Measurements from ENCODE around the gene TMEM51. TPM values are rescaled to one million over a fixed set of nuclear protein-coding genes. Genes with fewer than 3 reads are reported as not detected.

TMEM51 gene
- total RNA-seq, 1 donor from 2014 or later, result 0.81 TPM

DNA sequence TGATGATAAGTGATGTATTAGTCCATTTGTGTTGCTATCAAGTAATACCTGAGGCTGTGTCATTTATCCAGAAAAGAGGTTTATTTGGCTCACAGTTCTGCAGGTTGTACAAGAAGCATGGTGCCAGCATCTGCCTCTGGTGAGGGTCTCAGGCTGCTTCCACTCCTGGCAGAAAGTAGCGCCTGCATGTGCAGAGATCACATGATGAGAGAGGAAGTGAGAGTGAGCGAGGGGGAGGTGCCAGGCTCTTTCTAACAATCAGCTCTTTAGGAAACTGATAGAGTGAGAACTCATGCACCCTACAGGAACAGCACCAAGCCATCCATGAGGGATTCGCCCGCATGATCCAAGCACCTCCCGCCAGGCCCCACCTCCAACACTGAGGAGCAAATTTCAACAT lies 91.3 kb downstream of the TMEM51 start:
- peaks cover 62% of the 10 kb centered on the region for H3K27me3 Mint-ChIP-seq (ENCODE audit: unreplicated experiment)
- H3K9me3 Mint-ChIP-seq (ENCODE audit: unreplicated experiment), result no peaks in the 10 kb centered on the region
- H3K27ac Mint-ChIP-seq (ENCODE audit: unreplicated experiment), result no peak overlapping the region
- TF ChIP-seq CTCF (IDR thresholded peaks at IDR 0.05), result no peak
- no peaks in the 10 kb centered on the region for H3K36me3 Mint-ChIP-seq (ENCODE audit: unreplicated experiment)
- no peak for DNase-seq (ENCODE audit: extremely low spot score, unreplicated experiment)
- peaks cover 7% of the 10 kb centered on the region for H3K4me1 Mint-ChIP-seq (ENCODE audit: unreplicated experiment)
- no peak overlapping the region for H3K4me3 Mint-ChIP-seq (ENCODE audit: unreplicated experiment)

- no peak overlapping the region for H3K4me3 Mint-ChIP-seq (ENCODE audit: unreplicated experiment)
- no peak for DNase-seq (ENCODE audit: extremely low spot score, unreplicated experiment)
- peaks cover 7% of the 10 kb centered on the region for H3K4me1 Mint-ChIP-seq (ENCODE audit: unreplicated experiment)
- no peaks in the 10 kb centered on the region for H3K9me3 Mint-ChIP-seq (ENCODE audit: unreplicated experiment)
- peaks cover 72% of the 10 kb centered on the region for H3K27me3 Mint-ChIP-seq (ENCODE audit: unreplicated experiment)
- no peak for TF ChIP-seq CTCF (IDR thresholded peaks at IDR 0.05)
- no peaks in the 10 kb centered on the region for H3K36me3 Mint-ChIP-seq (ENCODE audit: unreplicated experiment)
- no peak overlapping the region for H3K27ac Mint-ChIP-seq (ENCODE audit: unreplicated experiment)
Measured at GRCh38 chr1:15245593-15246360, 92.2 kb downstream of the TMEM51 start.

DNA sequence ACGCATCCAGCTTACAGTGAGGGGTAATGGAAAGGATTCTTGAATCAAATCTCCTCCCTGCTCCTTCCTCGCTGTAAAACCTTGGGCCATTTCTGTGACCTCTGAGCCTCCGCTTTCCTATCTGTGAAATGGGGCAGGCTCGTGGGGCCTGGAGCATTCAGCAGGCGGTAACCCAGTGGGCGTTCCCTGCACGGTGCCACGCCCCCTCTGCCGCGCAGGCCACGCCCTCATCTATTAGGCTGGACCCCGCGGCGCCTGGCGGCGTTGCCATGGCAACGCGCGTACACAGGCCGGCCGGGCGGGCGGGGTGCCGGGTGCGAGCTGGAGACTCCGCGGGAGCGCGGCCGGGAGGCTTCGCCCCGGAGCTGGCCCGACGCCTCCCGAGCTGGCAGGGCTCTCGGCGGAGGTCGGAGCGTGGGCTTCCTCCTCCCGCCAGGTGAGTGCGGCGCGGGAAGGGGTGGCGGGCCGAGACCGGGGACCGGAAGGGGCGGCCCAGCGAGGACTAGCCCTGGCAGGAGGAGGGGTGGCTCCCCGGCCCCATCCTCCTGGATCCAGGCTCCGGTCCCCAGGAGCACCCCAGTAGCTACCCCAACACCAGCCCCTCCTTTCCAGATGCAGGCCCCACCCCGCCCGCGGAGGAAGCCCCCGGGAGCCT lies 93.5 kb downstream of the TMEM51 start, which contains the start of gene FHAD1:
Gene FHAD1 (plus strand): TSS at position 264 of the 655 bp plus-strand sequence. CDS start 4,562 bp downstream, outside the sequence.
- H3K27me3 Mint-ChIP-seq (ENCODE audit: unreplicated experiment), result peaks cover 76% of the 10 kb centered on the region
- H3K4me3 Mint-ChIP-seq (ENCODE audit: unreplicated experiment), result peak within 1 kb of the TSS; percentile 61
- no peaks in the 10 kb centered on the region for H3K9me3 Mint-ChIP-seq (ENCODE audit: unreplicated experiment)
- peaks cover 7% of the 10 kb centered on the region for H3K4me1 Mint-ChIP-seq (ENCODE audit: unreplicated experiment)
- no peak for TF ChIP-seq CTCF (IDR thresholded peaks at IDR 0.05)
- peak within 1 kb of the TSS; percentile 45 for H3K27ac Mint-ChIP-seq (ENCODE audit: unreplicated experiment)
- no peaks in the 10 kb centered on the region for H3K36me3 Mint-ChIP-seq (ENCODE audit: unreplicated experiment)
- DNase-seq (ENCODE audit: extremely low spot score, unreplicated experiment), result no peak

- no peak for TF ChIP-seq CTCF (IDR thresholded peaks at IDR 0.05)
- no peaks in the 10 kb centered on the region for H3K9me3 Mint-ChIP-seq (ENCODE audit: unreplicated experiment)
- no peak for DNase-seq (ENCODE audit: extremely low spot score, unreplicated experiment)
- peaks cover 7% of the 10 kb centered on the region for H3K4me1 Mint-ChIP-seq (ENCODE audit: unreplicated experiment)
- no peaks in the 10 kb centered on the region for H3K36me3 Mint-ChIP-seq (ENCODE audit: unreplicated experiment)
- no peak overlapping the region for H3K4me3 Mint-ChIP-seq (ENCODE audit: unreplicated experiment)
- peaks cover 80% of the 10 kb centered on the region for H3K27me3 Mint-ChIP-seq (ENCODE audit: unreplicated experiment)
- H3K27ac Mint-ChIP-seq (ENCODE audit: unreplicated experiment), result no peak overlapping the region
Measured at GRCh38 chr1:15248216-15248615, 94.7 kb downstream of the TMEM51 start.

- H3K36me3 Mint-ChIP-seq (ENCODE audit: unreplicated experiment), result no peaks in the 10 kb centered on the region
Measured at GRCh38 chr1:15249081-15249480, 95.5 kb downstream of the TMEM51 start.

More at GRCh38 chr1:15249081-15249480, 95.5 kb downstream of the TMEM51 start:
- no peak overlapping the region for H3K27ac Mint-ChIP-seq (ENCODE audit: unreplicated experiment)
- no peak for DNase-seq (ENCODE audit: extremely low spot score, unreplicated experiment)
- H3K4me3 Mint-ChIP-seq (ENCODE audit: unreplicated experiment), result no peak overlapping the region
- peaks cover 80% of the 10 kb centered on the region for H3K27me3 Mint-ChIP-seq (ENCODE audit: unreplicated experiment)
- H3K4me1 Mint-ChIP-seq (ENCODE audit: unreplicated experiment), result peaks cover 7% of the 10 kb centered on the region
- TF ChIP-seq CTCF (IDR thresholded peaks at IDR 0.05), result no peak
- no peaks in the 10 kb centered on the region for H3K9me3 Mint-ChIP-seq (ENCODE audit: unreplicated experiment)
